ENCODE measurements around the gene NFAT5. TPM values are rescaled to one million over a fixed set of nuclear protein-coding genes. Genes with fewer than 3 reads are reported as not detected.

NFAT5 gene
- total RNA-seq, 1 donor from 2014 or later: 25.6 TPM

DNA sequence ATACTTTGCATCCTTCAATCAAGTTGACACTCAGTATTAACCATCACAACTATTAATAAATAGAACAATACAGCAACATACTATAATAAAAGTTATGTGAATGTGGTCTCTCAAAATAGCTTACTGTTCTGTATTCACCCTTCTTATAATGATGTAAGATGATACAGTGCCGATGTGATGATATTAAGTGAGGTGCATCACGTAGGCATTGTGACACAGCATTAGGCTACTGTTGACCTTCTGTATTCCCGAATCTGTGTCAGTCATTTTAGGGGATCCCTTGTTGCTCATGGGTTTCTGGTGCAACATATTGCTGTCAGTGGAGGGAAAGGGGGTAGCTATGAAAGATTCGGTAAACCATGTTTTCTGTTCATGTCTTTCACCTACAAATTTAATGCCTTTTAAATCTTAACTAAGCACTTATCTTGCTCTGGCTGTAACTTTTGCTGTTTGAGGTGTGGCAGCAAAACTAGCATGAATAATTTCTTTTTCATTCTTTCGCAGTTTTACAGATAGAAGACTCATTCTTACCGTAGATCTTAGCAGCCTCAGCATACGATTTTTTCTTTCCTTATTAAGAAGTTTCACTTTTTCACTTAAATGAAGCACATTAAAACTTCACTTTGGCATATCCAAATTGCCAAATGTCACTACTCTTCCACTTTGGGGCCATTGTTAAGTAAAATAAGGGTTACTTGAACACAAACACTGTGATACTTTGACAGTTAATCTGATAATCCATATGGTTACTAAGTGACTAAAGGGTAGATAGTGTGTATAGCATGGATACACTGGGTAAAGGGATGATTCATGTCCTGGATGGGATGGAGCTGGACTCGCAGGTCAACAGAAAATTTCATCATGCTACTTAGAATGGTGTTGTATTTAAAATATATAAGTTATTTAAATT lies 29.6 kb downstream of the NFAT5 start:
- no peaks in the 10 kb centered on the region for H3K36me3 Mint-ChIP-seq (ENCODE audit: low read depth)
- H3K27ac Mint-ChIP-seq (ENCODE audit: unreplicated experiment): no peak overlapping the region
- no peak for TF ChIP-seq CTCF (conservative IDR thresholded peaks at IDR 0.05)
- DNase-seq (ENCODE audit: low read depth, low spot score): no peak
- H3K4me1 Mint-ChIP-seq: no peaks in the 10 kb centered on the region
- no peaks in the 10 kb centered on the region for H3K27me3 Mint-ChIP-seq (ENCODE audit: low read depth)
- no peaks in the 10 kb centered on the region for H3K9me3 Mint-ChIP-seq
- no peak overlapping the region for H3K4me3 Mint-ChIP-seq

GRCh38 chr16:69596801-69597200 lies 31.0 kb downstream of the NFAT5 start:
- Mint-ChIP-seq H3K36me3 (ENCODE audit: low read depth) (no peaks in the 10 kb centered on the region), H3K4me3 (no peak overlapping the region), H3K27ac (ENCODE audit: unreplicated experiment) (no peak overlapping the region), H3K4me1 (no peaks in the 10 kb centered on the region), H3K27me3 (ENCODE audit: low read depth) (no peaks in the 10 kb centered on the region), H3K9me3 (no peaks in the 10 kb centered on the region)
- DNase-seq (ENCODE audit: low read depth, low spot score): no peak
- TF ChIP-seq CTCF (conservative IDR thresholded peaks at IDR 0.05): no peak

DNA sequence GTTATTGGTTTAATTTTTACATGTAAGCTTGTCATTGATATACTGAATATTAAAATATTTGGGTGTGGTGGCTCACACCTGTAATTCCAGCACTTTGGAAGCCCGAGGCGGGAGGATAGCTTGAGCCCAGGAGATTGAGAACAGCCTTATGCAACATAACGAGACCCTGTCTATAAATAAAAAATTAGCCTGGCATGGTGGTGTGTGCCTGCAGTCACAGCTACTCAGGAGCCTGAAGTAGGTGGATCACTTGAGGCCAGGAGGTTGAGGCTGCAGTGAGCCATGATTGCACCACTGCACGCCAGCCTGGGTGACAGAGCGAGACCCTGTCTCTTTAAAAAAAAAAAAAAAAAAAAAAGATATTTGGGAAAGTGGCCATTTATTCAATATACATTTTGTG lies 32.3 kb downstream of the NFAT5 start:
- DNase-seq (ENCODE audit: low read depth, low spot score): no peak
- Mint-ChIP-seq H3K36me3 (ENCODE audit: low read depth) (no peaks in the 10 kb centered on the region), H3K27me3 (ENCODE audit: low read depth) (no peaks in the 10 kb centered on the region), H3K27ac (ENCODE audit: unreplicated experiment) (no peak overlapping the region), H3K9me3 (no peaks in the 10 kb centered on the region), H3K4me1 (no peaks in the 10 kb centered on the region), H3K4me3 (no peak overlapping the region)
- no peak for TF ChIP-seq CTCF (conservative IDR thresholded peaks at IDR 0.05)

- Mint-ChIP-seq H3K9me3 (no peaks in the 10 kb centered on the region), H3K27ac (ENCODE audit: unreplicated experiment) (no peak overlapping the region), H3K27me3 (ENCODE audit: low read depth) (no peaks in the 10 kb centered on the region), H3K36me3 (ENCODE audit: low read depth) (no peaks in the 10 kb centered on the region), H3K4me1 (no peaks in the 10 kb centered on the region), H3K4me3 (no peak overlapping the region)
- TF ChIP-seq CTCF (conservative IDR thresholded peaks at IDR 0.05): no peak
- DNase-seq (ENCODE audit: low read depth, low spot score): no peak
Measured at GRCh38 chr16:69599731-69600130, 34.0 kb downstream of the NFAT5 start.

DNA sequence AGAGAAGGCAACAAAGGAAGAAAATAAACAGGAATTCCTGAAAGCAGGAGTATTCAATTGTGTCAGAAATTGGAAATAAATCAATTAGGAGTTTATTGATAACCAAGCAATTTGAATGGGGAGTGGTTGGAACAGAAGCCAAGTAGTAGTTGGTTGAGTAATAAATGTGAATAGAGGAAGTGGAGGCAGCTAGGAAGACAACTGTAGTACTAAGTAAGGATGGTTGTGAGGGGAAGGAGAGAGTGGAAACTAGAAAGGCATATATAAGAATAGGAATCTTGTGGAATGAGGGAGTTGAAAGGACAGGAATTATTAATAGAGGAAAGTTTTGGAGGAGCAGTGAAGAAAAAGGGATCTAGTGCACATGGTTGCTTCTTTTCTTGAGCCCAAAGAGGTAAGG lies 34.4 kb downstream of the NFAT5 start:
- Mint-ChIP-seq H3K36me3 (ENCODE audit: low read depth) (no peaks in the 10 kb centered on the region), H3K27ac (ENCODE audit: unreplicated experiment) (no peak overlapping the region), H3K4me3 (no peak overlapping the region), H3K9me3 (no peaks in the 10 kb centered on the region), H3K4me1 (no peaks in the 10 kb centered on the region), H3K27me3 (ENCODE audit: low read depth) (no peaks in the 10 kb centered on the region)
- no peak for DNase-seq (ENCODE audit: low read depth, low spot score)
- TF ChIP-seq CTCF (conservative IDR thresholded peaks at IDR 0.05): no peak
